HG03095 (cell line): Measurements from ENCODE around the gene COL9A1.

Source experiments
- ATAC-seq: cut with Tn5 transposase; IDR thresholded peaks from one replicate; pipeline ENCODE4 v1.9.1; 2021; ENCODE audit warnings: moderate library complexity; ENCODE audit not compliant: unreplicated experiment

COL9A1 gene

DNA sequence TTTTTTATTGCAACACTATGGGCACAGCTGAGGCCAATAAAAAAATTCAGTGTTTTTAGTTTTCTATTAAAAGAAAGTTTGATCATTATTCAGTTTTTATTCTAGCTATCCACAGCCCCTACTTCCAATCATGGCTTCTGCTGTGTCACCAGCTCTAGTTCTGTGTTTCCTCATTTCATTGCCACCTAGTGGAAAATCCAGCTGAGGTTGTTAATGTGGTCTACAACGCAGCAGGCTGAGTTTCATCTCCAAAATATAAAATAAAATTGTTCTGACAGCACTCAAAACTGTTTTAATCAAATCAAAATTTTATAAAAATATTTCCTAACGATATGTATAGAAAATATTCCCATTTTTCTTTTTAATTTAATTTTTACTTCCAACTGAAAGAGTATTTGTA, 13.6 kb downstream of the COL9A1 start:
- no peak for ATAC-seq

DNA sequence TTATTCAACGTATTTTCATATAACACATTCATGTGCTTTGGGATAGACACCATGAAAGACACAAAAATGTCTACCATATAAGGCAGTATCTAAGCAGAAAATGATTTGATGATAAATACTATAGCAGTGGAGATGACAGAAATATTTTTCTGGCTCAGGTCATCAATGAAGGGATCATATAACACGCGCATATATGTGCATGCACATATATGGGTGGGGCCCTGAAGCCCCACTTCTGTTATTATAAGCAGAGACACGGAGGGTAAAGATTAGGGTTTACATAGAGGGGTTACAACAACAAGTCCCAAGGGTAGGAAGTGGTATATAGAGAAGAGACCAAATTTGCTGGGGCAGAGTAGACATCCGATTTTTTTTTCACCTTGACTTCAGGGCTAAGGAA, 16.0 kb downstream of the COL9A1 start:
- no peak for ATAC-seq

DNA sequence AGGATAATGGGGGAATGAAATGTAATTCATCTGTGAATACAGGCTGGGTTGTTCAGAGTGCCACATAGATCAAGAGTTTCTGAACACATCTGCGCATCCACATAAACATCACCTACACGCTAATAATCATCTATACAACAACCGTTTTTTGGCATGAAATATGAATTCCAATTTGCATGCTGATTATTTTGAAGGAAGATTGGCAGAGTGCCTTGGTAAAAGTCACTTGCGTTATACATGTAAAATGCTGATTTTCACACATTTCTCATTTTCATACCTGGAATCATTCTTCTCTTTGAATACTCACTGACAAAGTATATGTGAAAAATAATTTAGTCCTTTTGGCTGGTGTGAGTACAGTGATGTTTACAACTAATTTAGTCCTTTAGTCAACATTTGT, 17.7 kb downstream of the COL9A1 start:
- no peak for ATAC-seq

DNA sequence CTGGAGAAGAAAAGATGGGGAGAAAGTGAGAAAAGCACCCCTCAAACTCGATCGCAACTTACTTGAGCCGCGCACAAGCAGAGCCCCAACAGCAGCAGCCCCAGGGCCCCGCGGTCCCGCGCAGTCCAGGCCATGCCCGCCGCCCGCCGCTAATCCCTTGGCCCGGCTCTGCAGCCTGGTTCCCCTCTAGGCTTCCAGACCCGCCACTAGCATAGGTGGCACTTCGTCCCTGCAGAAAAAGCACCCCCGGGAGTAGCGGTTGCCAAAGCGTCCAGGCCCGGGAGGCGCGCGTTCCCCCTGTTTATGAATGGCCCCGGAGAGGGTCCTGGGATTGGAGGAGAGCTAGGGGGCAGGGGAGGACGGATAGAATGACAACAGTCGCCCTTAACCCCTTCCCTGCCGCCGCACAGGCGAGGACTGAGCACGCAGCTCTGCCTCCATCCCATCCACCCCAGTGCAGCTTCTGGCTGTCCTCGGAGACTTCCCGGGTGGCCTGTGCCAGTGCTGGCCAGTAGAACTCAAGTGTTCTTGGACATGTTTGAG, 19.9 kb downstream of the COL9A1 start:
- no peak for ATAC-seq

DNA sequence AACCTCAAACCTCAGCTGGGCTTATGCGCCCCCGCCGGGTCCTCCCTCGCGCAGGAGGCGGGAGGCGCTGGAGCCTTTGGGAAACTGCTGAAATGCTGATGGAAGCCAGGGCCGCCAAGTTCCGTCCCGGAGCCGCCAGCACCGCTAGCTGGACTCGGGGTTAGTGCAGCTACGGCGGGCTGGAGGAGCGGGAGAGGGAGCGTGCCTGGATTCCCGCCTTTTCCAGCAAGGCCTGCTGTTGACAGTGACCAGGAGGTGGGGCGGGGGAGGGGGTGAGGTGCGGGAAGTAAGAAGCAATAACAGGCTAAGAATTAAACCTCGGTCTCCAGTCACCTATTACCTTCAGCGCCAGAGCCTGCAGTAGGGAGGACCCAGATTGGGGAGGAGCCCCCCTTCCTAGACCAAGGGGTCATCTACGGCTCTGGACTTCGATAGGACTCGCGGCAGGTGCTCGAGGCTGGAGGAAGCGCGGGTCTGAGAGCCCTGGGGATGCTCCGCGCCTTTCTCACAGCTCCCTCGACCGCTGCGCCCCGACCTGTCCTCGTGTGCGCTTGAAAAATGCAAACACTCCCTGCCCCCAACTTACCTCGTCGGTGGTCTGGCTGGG, 20.5 kb downstream of the COL9A1 start:
- no peak for ATAC-seq

DNA sequence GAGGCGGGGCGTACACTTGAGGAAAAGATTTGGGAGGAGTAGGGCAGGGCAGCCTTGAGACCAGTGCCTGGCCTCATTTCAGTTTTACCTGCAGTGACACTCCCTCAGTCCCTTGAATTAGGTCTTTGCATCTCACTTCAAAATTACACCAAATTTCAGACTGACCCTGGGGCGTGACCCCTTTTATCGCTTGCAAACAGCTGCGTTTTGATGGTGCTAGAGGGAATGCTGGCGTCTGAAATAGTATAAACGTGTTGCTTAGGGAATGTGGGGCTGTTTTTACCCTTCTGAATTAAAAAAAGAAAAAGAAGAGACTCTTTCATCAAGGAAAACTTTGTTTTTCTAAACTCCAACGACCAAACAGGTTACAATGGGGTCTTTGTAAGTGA, 21.0 kb downstream of the COL9A1 start:
- no peak for ATAC-seq

DNA sequence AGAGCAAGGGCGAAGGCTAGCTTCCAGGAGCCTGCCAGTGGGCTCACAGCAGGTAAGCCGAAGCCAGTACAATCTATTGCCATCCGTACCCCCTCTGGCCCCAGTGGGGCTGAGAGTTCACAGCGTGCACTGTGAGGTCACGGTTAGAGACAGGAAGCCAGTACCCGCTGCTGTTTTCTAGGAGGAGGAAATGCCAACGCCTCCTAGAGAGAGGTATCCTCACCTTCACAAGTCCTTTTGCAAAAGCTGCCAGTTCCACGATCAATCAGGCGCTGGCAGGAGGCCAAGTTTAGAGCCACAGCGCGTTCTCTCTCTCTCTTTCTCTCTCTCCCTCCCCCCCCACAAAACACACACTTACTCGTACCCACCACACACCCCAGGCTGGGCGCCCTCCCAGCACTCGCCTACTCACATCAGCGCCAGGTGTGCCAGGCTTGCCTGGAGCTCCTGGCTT, 22.5 kb downstream of the COL9A1 start:
- no peak for ATAC-seq

DNA sequence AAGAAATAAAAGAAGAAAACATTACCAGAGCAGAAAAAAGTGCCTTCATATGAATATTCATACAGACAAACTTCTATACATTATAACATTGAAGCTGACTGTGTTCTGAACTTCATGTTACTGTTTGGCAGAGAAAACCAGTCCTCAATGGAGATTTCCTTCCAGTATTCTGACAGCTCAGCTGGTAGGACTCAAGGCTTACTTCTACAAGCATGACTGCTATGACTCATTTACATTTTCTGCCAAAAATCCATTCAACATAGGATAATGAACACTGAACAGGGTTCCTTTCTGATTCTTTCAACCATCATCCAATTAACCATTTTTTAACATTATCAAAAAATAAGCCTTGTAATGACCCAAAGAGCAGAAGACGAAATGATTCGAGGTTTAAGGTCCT, 25.4 kb downstream of the COL9A1 start:
- ATAC-seq = no peak

DNA sequence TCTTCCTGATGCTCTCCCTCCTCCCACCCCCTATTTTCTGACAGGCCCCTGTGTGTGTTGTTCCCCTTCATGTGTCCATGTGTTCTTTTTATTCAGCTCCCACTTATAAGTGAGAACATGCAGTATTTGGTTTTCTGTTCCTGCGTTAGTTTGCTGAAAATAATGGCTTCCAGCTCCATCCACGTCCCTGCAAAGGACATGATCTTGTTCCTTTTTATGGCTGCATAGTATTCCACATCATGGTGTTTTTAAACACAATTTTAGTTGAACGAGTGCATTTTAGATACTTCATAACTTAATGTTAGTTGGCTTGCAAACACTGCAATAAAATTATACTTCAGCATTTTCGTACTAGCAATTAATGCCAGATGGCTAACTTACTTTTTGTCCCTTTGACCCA, 28.5 kb downstream of the COL9A1 start:
- no peak for ATAC-seq

DNA sequence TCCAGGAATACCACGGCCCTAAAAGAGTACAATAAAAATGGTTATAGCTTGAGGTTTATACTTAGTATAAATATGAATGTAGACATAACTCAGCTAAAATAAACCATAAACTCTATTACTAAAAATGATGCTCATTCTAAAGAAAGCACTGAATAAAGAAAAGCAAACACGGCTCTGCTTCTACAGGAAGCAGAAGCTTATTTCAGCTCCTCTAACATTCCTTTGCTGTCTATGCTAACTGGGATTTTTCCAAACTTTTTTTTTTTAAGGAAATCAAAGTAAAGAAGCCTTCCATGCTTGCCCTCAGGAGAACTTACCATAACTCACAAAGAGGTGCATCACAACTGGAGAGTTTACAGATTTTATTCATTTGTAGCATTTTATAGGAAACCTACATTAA, 30.8 kb downstream of the COL9A1 start:
- no peak for ATAC-seq

DNA sequence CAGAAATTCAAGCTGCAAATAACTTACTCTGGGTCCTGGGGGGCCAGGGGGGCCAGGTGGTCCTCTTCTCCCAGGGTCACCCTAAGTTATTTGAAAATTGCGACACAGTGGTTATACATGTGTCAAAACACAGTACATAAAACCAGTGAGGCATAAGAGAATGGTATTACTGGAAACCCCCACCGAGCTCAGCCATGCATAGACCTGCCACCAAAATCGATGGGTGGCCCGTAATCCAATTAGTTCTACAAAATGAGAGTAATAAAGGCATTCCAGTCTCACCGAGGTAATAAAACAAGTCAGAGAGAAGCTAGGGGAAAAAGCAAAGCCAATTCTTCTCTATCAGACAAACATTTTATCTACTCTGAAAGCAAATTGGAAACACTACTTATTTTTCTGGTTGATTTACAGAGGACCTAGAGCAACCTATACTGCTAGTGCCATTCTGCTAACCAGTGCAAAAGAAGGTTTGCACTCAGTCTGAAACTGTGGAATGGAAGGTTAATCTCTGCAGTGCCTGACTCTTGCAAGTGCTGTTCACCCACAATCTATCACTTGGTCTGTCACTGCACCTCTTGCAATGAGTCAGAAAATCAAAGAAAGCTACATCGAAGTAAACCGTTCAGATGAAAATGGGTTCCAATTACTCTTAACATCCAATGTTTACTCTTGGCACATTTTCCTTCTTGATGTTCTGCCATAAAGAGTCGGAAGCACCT, 32.4 kb downstream of the COL9A1 start:
- ATAC-seq = no peak

DNA sequence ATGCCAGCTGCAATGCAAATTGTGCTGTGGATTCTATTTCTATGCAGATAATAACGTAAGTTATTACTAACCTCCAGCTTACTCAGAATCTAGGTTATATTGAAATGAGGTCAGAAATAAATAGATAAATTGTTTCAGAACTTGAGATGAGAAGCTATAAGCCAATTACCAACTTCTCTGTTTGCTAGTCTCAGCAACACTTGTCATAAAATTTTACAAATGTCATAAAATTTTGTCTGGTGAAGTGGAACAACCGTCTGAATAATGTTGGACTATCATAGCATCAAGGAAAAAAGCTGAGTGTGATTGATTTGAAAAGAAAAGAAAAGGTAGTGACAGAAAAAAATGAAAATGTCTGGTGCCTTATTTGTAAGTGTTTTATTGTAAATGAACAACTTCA, 36.7 kb downstream of the COL9A1 start:
- ATAC-seq = no peak

DNA sequence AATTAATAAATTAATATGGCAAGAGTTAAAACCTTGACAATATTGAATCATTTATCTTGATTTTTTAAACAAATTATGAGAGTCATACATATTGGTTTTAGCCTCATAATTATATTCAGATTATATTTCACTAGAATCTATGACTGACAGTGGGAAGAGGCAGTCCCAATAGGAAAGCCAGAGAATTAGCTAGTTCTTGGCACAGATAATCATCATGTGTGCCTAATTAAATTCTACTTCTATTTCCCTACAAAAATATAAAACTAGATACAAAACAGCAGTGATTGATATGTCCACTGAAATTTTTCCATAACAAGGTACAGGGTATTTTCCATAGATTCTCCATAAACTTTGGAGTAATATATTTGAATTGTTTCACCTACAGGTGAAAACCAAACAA, 38.6 kb downstream of the COL9A1 start:
- no peak for ATAC-seq

DNA sequence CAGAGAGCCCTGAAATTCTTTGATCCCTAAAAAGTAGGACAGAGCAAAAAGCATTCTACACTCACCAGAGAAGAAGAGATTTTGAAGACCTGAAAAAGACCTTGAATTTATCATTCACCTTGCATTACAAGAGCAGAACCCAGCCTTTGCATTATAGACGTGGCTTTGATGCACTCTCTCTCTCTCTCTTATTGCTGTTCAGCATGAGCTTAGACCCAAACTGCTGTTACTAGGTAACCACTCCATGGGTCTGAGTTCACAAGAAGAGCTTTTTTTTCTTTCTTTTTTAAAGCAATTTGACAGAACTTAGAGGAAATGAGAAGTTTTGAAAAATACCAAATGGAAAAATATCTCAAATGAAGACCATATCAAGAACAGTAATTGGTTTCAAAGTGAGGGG, 44.4 kb downstream of the COL9A1 start:
- ATAC-seq = no peak

DNA sequence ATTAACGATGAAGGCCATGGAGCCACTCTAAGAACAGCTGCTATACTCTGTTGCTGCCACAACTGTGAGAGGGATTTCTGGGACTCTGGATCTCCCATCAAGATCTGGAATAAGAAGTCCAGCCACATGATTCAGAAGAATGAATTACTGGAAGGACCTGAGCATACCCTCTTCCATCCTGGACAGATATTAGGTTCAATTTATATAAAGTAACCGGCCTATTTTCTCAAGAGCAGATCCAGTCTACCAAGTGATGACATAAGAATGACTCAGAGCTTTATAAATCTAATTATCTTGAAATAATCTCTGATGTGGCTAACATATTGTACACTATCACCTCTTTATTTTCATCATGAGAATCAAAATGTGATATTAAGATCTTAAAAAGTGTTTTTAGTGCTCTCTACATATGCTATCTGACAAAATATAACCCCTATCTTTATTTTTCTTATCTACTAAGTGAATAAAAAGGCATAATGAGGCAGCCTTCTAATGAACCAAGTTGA, 45.1 kb downstream of the COL9A1 start:
- no peak for ATAC-seq

DNA sequence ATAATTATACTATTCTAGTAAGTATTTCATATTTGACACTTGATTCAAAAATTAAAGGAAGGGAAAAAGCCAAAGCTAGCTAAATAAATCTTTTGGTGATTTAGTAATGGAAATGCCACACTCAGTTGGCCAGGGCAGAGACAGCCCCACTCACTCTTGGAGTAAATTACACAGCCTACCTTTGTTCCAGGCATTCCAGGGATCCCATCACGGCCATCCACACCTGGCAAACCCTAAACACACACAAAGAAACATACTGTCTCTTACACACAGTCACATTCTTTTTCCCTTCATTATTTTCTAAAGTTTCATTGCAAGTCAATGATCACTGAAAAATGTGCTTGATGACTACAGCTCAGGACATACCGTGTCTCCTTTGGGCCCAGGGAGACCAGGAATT, 48.1 kb downstream of the COL9A1 start:
- ATAC-seq = no peak

DNA sequence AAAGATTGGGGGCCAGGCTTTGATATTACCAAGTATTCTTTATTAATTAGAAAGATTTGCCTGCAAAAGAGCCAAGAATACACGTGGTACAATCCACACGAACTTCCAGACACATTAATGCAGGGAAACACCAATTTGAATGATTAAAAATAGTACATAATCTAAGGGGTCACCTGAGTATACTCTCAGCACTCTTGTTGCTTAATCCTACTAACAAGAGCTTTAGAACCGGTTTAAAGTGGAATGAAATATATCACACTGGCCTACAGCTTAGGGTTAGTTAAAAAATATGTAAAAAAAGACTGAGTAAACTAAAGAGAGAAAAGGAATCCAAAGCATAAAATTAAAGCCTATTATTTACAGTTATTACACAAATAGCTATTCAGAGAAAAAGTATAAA, 49.0 kb downstream of the COL9A1 start:
- ATAC-seq = no peak

DNA sequence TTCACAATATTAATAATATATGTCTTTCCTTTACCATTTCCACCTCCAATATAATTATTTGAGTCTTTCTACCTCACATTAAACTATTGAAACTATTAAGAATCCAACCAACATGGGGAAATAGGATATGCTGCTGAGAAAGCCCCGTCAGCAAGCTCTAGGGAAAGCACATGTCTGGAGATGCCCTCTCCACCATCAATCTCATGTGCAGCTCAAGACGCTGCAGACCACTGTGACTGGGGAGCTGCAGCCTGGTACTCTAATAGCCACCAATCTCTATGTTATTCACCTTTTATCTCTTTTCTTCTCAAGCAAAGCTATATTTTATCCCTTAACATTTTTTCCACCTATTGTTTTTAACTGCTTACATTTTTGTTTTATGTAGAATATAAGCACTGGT, 50.3 kb downstream of the COL9A1 start:
- no peak for ATAC-seq

DNA sequence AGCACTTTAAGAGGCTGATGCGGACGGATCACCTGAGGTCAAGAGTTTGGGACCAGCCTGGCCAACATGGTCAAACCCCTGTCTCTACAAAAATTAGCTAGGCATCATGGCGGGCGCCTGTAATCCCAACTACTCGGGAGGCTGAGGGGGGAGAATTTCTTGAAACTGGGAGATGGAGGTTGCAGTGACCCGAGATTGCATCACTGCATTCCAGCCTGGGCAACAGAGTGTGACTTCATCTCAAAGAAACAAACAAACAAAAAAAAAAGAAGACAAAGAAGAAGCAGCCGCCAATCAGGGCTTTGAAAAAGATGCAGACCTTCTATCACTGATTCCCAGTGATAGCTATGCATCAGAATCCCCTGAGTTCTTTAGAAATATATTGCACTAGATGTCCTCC, 56.8 kb downstream of the COL9A1 start:
- no peak for ATAC-seq

DNA sequence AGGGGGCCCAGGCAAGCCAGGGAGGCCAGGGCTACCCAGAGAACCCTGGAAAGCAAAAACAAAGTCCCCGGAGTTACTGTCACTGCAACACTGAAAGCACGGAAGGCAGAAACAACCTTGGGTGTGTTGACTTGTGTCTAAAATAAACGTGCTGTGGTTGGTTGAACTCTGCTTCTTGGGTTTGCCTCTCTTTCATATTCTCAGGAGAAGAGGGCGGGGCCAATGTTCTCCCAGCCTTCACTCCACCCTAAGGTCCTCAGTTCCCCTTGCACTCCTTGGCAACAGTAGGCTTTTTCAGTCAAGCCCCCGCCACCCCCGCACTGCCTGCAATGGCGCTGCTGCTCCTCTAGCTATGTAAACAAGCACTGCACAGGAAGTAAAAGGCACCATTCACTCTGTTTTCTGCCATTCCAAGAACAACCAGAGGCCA, 60.9 kb downstream of the COL9A1 start:
- ATAC-seq = no peak

DNA sequence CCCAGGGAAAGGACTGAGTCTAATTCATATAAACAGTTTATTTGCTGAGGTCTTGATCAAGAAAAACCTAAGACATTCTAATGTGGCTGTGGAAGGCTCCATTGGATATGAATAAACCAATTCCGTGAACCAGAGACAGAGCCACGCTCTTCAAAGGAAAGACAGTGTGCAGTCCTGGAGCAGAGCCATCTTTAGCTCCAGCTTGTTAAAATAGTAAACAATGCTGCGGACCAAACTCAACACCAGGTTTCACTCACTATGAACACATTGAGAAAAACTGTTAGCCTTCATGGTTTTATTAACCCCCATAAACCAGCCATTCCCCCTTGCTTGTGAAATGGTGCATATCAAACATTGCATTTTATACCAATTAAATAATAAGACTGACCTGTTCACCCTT, 61.9 kb downstream of the COL9A1 start:
- ATAC-seq = no peak

DNA sequence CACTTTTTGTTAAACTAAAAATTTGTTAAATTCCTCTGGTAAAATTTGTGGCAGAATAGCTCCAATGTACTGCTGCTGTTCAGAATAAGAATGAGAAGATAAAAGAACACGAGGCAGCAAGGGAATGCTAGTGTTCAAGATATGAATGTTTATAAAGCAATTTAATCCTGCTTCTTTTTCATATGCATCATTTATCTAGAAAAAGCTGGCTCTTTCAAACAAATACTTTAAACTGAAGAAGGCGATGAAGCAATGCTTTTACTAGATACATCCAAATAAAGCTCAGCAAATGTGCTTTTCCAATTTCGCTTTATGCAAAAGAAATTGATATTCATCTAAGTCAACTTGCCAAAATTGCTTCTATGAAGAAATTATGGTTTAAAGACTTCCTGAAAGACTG, 66.5 kb downstream of the COL9A1 start:
- no peak for ATAC-seq
